ES-I3 (cell line): Measurements from ENCODE around the gene PGLYRP4.

Experiments used
- H3K36me3 ChIP-seq: 2 replicates; pipeline ENCODE4 v1.6.1; 2013; ENCODE audit warnings: mild to moderate bottlenecking, low read length, control low read depth, moderate library complexity; ENCODE audit not compliant: insufficient read depth
- H3K4me1 ChIP-seq: 2 replicates; pipeline ENCODE4 v1.6.1; 2013; ENCODE audit warnings: mild to moderate bottlenecking, control low read depth, low read length; ENCODE audit not compliant: insufficient read depth
- H3K9ac ChIP-seq: 2 replicates; pipeline ENCODE4 v1.6.1; 2013; ENCODE audit warnings: low read depth, mild to moderate bottlenecking, low read length, moderate library complexity
- H3K9me3 ChIP-seq: 2 replicates; pipeline ENCODE4 v1.6.1; 2013; ENCODE audit warnings: mild to moderate bottlenecking, low read length, moderate library complexity; ENCODE audit not compliant: control insufficient read depth, insufficient read depth

PGLYRP4 gene

GRCh38 chr1:153348511-153349362, at the start of gene PGLYRP4:
PGLYRP4 (minus strand) TSS chr1:153348841; CDS start chr1:153347932, 909 bp downstream.
- Histone ChIP-seq H3K36me3 (no peaks in the 10 kb centered on the region), H3K9ac (no peak within 1 kb of the TSS), H3K4me1 (no peaks in the 10 kb centered on the region)

GRCh38 chr1:153397924-153398651, 49.4 kb upstream of the PGLYRP4 start:
- H3K36me3 ChIP-seq, result no peaks in the 10 kb centered on the region
- H3K9ac ChIP-seq, result no peak overlapping the region
- no peaks in the 10 kb centered on the region for H3K4me1 ChIP-seq
- no peaks in the 10 kb centered on the region for H3K9me3 ChIP-seq

More at GRCh38 chr1:153348511-153349362, at the start of gene PGLYRP4:
- no peaks in the 10 kb centered on the region for H3K9me3 ChIP-seq

- H3K4me1 ChIP-seq, result no peaks in the 10 kb centered on the region
- no peaks in the 10 kb centered on the region for H3K36me3 ChIP-seq
- H3K9ac ChIP-seq, result no peak overlapping the region
- H3K9me3 ChIP-seq, result no peaks in the 10 kb centered on the region
Observed at GRCh38 chr1:153397051-153397923, 48.6 kb upstream of the PGLYRP4 start.

DNA sequence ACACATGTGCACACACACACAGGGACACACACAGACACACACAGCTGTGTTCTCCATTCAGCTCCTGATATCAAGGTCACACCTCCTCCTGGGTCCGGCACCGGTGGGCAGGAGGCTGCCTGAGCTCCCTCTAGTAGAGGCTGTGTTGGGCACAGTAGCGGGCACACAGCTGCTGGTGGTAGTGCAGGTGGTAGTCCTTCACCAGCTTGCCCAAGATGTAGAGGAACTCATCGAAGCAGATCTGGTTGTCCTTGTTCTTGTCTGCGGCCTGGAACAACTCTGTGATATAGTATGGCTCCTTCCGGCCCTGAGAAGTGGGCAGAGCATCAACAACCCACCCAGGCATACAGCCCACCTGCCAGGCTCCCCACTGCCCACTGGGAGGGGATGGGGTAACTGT, 47.8 kb upstream of the PGLYRP4 start:
- Histone ChIP-seq H3K4me1 (no peaks in the 10 kb centered on the region), H3K9me3 (no peaks in the 10 kb centered on the region), H3K9ac (no peak overlapping the region), H3K36me3 (no peaks in the 10 kb centered on the region)

GRCh38 chr1:153395776-153396175, 47.1 kb upstream of the PGLYRP4 start:
- no peaks in the 10 kb centered on the region for H3K36me3 ChIP-seq
- no peaks in the 10 kb centered on the region for H3K9me3 ChIP-seq
- H3K4me1 ChIP-seq, result no peaks in the 10 kb centered on the region
- H3K9ac ChIP-seq, result no peak overlapping the region

DNA sequence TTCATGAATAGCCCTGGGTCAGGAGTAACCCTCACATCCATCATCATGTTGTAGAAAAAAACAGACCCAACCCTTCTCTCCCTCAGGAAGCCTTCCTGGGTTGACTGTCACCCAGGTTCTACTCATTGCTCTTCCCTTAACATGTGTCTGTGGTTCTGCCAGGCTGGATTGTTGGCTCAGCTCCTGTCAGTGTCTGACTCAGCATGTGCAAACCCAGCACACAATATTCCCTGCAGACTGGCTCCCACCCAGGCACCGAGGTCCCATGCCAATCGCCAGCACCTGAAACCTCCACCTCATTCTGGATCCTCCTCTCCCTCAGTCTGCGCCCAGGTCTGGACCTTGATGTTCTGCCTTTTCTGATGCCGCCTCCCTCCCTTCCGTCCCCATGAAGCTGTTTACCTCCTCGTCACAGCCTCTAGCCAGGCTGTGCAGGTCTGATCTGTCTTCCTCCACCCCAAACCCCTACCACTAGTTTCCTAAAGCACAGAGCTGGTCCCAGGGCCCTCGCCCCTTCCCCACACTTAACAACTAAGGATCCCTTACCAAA, 46.6 kb upstream of the PGLYRP4 start:
- Histone ChIP-seq H3K9ac (no peak overlapping the region), H3K9me3 (no peaks in the 10 kb centered on the region), H3K4me1 (no peaks in the 10 kb centered on the region), H3K36me3 (no peaks in the 10 kb centered on the region)

GRCh38 chr1:153394391-153394790, 45.8 kb upstream of the PGLYRP4 start:
- Histone ChIP-seq H3K9ac (no peak overlapping the region), H3K9me3 (no peaks in the 10 kb centered on the region), H3K36me3 (no peaks in the 10 kb centered on the region), H3K4me1 (no peaks in the 10 kb centered on the region)

GRCh38 chr1:153393926-153394325, 45.3 kb upstream of the PGLYRP4 start:
- Histone ChIP-seq H3K9me3 (no peaks in the 10 kb centered on the region), H3K4me1 (no peaks in the 10 kb centered on the region), H3K36me3 (no peaks in the 10 kb centered on the region), H3K9ac (no peak overlapping the region)

DNA sequence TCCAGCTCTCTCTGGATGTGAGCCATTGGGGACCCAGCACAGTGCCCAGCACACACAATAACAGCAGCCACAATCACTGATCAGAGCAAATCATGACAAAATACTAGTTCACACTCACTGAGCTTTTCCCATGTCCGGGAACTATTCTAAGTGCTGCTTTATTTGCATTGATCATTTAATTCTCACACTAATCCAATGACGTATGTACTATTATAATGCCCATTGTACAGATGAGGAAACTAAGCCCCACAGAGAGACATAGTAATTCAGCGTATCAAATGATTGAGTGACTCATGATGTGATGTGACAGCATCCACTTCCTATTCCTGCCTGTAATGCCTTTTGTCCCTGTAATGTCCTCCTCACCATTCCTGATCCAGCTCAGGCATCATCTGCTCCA, 44.2 kb upstream of the PGLYRP4 start:
- no peaks in the 10 kb centered on the region for H3K36me3 ChIP-seq
- H3K9ac ChIP-seq, result no peak overlapping the region
- no peaks in the 10 kb centered on the region for H3K4me1 ChIP-seq
- no peaks in the 10 kb centered on the region for H3K9me3 ChIP-seq

DNA sequence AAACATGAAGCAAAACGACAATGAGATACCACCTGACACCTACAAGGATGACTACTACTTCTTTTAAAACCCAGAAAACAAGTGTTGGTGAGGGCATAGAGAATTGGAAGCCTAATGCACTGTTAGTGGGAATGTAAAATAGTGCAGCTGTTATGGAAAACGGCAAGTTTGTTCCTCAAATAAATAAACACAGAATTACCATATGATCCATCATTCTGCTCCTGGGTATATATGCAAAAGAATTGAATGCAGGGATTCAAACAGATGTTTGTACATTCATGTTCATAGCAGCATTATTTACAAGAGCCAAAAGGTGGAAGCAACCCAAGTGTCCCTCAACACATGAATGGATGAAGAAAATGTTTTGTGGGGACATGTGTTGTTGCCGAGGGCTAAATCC, 43.6 kb upstream of the PGLYRP4 start:
- H3K9ac ChIP-seq, result no peak overlapping the region
- no peaks in the 10 kb centered on the region for H3K36me3 ChIP-seq
- no peaks in the 10 kb centered on the region for H3K9me3 ChIP-seq
- H3K4me1 ChIP-seq, result no peaks in the 10 kb centered on the region

- Histone ChIP-seq H3K9me3 (no peaks in the 10 kb centered on the region), H3K9ac (no peak within 1 kb of the TSS), H3K36me3 (no peaks in the 10 kb centered on the region), H3K4me1 (no peaks in the 10 kb centered on the region)
Observed at GRCh38 chr1:153390938-153391710, 42.5 kb upstream of the PGLYRP4 start, which contains the start of gene S100A8. S100A8 (minus strand) TSS chr1:153391073; CDS start chr1:153390535, 538 bp downstream.

GRCh38 chr1:153389973-153390879, 41.6 kb upstream of the PGLYRP4 start:
- no peaks in the 10 kb centered on the region for H3K4me1 ChIP-seq
- H3K9me3 ChIP-seq, result no peaks in the 10 kb centered on the region
- H3K36me3 ChIP-seq, result no peaks in the 10 kb centered on the region
- H3K9ac ChIP-seq, result no peak overlapping the region

DNA sequence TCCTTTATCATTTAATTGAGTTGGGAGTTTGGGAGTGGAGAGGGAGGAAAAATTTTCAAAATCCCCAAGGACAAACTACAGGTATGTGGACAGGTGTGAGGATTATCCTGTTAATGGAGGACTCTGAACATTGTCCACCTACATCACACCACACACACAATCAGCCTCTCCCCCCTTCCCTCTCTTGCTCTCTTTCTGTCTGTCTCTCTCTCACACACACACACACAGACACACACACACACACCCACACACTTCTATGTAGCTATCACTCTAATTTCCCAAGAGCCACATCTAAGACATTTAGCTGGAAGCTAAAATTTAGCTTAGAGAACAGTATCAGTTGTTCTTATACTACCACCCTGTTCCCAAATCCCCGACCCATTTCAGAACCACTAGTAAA, 40.8 kb upstream of the PGLYRP4 start:
- H3K9ac ChIP-seq, result no peak overlapping the region
- no peaks in the 10 kb centered on the region for H3K4me1 ChIP-seq
- H3K9me3 ChIP-seq, result no peaks in the 10 kb centered on the region
- H3K36me3 ChIP-seq, result no peaks in the 10 kb centered on the region
